GM13976 (cell line): ENCODE results near the gene FIGN.

ENCODE experiments used
- DNase-seq: peaks from one replicate; pipeline ENCODE4 v3.0.0; 2012; ENCODE audit warnings: low spot score
- in situ Hi-C: fragments of 300-500 bp; cut with MboI; formaldehyde crosslinking; loops from one replicate; pipeline ENCODE4 v1.12.0; 2022; ENCODE audit warnings: low sequenced_read_pairs, mixed read lengths, inconsistent platforms; ENCODE audit not compliant: unreplicated experiment
- TF ChIP-seq, protein P1 (sequence below): IDR thresholded peaks from 2 replicates; pipeline ENCODE4 v1.5.1; 2012; ENCODE audit warnings: borderline replicate concordance, mild to moderate bottlenecking; ENCODE audit not compliant: insufficient read depth; ENCODE audit errors: extremely low read depth, missing control alignments, control extremely low read depth

Gene FIGN

DNA sequence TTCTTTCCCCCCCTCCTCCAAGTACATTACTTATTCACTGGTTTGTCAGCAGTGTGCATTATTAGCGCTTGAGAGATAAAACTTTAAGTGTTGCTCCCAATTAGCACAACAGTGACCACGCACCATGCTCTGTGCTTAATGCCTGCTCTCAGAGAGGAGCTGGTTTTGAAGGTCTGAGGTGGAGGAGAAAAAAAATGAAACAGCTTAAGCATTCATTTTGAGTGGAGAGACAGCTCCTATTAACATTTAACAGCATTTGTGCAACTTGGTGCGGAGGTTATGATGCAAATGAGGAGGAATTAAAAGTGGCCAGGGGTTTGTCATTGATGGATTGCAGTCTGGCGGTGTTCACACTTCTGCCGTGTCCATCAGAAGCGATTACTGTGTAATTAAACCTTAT lies 141.8 kb downstream of the FIGN start:
- TF ChIP-seq, protein P1, sequence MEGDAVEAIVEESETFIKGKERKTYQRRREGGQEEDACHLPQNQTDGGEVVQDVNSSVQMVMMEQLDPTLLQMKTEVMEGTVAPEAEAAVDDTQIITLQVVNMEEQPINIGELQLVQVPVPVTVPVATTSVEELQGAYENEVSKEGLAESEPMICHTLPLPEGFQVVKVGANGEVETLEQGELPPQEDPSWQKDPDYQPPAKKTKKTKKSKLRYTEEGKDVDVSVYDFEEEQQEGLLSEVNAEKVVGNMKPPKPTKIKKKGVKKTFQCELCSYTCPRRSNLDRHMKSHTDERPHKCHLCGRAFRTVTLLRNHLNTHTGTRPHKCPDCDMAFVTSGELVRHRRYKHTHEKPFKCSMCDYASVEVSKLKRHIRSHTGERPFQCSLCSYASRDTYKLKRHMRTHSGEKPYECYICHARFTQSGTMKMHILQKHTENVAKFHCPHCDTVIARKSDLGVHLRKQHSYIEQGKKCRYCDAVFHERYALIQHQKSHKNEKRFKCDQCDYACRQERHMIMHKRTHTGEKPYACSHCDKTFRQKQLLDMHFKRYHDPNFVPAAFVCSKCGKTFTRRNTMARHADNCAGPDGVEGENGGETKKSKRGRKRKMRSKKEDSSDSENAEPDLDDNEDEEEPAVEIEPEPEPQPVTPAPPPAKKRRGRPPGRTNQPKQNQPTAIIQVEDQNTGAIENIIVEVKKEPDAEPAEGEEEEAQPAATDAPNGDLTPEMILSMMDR: no peak
- in situ Hi-C loops: no loop called here
- DNase-seq: no peak

DNA sequence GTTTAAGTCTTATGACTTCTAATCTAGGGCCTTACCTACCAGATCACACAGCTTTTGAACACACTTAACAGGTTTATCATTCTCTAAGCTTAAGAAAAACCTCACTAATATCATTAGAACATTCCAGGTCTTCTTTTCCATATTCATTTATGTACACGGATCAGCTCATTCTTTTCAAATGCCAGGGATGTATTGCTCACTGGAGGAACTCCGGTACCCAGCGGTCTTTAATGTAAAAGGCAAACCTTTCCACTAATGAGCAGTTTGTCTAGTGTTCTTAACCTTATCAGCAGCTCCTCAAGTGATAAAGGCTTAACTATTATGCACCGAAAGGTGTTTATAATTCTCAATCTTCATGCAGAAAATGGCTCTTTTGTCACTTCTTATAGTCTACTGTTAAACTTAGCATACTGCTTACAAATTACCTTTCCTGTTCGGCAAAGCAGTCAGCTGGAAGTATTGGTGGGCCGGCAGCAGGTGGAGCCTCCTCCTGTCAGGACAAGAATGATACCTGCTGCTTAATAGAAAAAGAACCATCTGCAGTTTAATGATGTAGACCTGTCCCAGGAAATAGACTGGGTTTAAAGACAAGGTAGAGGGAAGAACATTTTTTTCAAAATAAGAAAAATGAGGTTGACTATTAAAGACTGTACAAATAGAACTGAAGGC lies 142.7 kb downstream of the FIGN start:
- DNase-seq: no peak
- in situ Hi-C loops: no loop called here
- TF ChIP-seq, protein P1: no peak

DNA sequence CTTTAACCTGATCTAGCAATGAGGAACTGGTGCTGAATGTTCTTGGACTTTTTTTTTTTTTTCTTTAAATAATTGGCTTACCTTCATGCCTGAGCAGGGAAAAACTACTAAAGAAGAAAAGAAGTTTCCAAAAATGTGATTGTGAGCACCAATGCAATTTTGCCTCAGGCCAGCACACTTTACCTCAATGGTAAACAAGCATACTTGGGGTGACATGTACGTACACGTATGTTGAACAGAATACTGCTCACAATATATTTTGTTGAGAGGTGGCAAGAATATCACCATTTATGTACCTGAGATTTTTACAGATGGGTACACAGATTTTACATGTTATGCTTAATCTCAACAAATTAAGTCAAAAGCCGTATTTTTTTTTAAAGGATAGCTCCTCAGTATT lies 144.3 kb downstream of the FIGN start:
- TF ChIP-seq, protein P1: no peak
- in situ Hi-C loops: no loop called here
- DNase-seq: no peak

DNA sequence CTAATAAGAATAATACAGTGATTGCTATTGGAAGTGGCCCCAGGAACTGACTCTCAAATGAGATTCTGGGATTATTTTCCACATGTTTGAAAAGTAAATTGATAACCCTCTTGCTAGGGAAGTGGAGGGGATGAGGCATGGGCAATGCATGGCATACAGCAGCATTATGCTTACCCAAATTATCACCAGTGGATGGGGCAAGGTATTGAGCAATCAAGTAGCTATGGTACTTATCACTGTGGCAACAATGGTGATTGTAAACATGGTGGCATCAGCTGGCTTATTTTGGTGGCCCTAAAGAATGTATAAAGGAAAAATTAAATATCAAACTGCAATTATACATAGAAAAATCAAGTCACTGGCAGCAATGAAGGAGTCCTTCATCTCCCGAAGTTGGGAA lies 155.1 kb downstream of the FIGN start:
- TF ChIP-seq, protein P1: no peak
- DNase-seq: no peak
- in situ Hi-C loops: no loop called here

DNA sequence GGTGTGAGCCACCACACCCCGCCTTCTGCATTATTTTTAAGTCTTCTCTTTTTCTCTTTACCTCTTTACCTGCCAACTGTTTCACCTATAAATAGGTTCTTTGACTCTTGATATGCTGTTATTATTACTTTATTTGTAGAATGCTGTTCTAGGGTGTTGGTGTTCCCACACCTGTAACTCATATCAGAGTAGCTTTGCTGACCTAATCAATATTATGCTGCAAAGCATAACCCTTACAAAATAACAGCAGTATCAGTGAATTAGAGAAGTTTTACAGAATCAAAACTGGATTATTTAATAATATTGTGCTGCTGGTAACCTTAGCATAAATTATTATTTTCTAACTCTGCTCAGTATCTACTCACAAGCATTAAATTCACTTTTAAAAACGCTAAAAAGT lies 161.5 kb downstream of the FIGN start:
- TF ChIP-seq, protein P1: no peak
- in situ Hi-C loops: no loop called here

DNA sequence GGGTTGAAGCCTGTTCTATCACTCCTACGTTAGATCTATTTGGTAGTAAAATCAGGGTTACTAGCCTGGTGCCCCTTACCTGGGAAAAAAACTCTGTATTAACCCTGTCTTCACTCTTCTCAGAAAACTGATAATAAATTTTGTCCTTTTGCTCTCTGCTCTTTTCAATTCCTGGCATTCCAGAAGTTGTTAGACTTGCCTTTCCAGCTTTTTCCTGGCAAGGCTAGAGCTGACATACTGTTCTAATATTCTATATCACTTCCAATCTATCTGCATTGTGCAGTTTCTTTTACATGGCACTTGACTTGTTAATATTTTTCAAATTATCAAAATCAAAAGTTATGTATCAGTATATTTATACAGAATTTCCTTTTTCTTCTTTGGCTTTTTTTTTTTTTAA lies 162.2 kb downstream of the FIGN start:
- in situ Hi-C loops: no loop called here
- no peak for DNase-seq

More for the DNA sequence above, 161.5 kb downstream of the FIGN start:
- DNase-seq: no peak

DNA sequence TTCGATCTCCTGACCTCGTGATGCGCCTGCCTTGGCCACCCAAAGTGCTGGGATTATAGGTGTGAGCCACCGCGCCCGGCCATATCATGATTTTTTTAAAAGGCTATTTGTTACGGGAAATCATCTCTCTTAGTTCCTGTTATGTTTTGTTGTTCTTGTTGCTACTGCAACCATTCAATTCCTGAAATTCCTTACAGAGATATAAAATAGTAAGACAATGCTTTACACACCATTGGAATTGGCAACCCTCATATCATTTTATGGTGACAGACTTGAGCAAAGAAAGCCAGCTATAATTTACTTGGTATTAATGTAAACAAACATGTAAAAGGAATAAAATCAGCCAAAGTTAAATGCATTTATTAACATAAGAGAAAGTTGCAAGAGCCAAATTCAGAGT lies 163.0 kb downstream of the FIGN start:
- TF ChIP-seq, protein P1: no peak

More for the DNA sequence above, 162.2 kb downstream of the FIGN start:
- TF ChIP-seq, protein P1: no peak

More for the DNA sequence above, 163.0 kb downstream of the FIGN start:
- DNase-seq: no peak
- in situ Hi-C loops: no loop called here
